GM18508 (cell line): Measurements from ENCODE around the gene SLC38A2.

Experiments
- ATAC-seq: cut with Tn5 transposase; IDR thresholded peaks from one replicate; pipeline ENCODE4 v1.9.1; 2021; ENCODE audit warnings: moderate number of reproducible peaks; ENCODE audit not compliant: insufficient read depth, unreplicated experiment

SLC38A2 gene

DNA sequence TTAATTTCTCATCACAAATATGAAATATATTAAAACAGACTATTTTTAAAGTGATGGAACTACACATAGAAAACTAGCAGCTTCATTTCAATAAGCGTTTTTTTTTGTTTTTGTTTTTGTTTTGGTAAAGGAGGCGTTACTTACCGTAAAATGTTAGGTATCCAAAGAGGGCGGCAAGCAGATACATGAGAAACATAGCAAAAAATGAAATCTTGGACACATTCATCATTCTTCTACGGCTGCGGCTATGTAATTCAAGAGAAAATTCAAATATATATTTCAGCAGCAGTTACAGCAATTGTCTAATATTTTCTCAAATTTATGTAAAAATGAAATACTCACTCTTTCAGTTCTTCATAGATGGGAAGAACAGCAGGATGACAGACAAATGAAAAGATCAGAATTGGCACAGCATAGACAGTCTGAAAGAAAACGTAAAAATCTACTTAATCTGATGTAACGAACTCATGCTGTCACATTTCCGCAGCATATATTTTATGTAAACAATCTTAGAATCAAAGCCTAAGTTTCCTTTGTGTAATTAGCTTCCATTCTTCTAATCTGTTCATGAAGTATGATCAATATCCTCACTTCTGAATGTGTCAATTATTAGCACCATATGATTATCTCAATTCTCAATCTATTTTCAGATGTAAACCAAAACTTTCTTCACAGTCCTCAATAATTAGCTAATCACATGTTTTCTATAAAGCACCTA lies 8.8 kb downstream of the SLC38A2 start:
- ATAC-seq, result no peak

DNA sequence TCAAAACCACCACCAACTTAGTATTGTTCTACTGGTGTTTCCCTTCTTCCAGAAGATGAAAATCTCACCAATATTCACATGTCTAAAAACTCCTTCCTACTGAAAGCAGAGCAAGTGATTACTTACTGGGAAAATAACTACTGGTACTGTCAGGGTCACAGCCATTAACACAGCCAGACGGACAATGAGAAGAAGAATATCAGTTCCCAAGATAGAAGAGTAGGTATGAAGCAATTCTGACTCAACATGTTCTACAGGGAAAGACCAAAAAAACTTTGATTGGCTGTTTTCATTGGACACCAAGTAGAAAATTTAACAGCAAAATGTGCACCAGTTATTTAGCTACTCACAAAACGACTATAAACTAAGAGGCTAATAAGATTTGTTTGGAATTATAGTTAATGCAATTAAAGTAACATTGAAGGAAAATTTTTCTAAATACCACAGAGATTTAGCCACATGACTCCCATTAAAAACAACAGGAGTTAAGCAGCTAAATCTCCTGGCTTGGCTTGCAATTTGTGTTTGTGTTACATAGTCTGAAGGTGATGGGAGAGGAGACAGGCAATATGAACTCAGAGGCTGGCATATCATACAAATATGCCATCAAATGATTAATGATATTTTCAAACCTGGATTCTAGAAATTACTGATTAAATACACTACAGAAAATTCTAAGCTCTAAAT lies 9.5 kb downstream of the SLC38A2 start:
- ATAC-seq, result no peak

DNA sequence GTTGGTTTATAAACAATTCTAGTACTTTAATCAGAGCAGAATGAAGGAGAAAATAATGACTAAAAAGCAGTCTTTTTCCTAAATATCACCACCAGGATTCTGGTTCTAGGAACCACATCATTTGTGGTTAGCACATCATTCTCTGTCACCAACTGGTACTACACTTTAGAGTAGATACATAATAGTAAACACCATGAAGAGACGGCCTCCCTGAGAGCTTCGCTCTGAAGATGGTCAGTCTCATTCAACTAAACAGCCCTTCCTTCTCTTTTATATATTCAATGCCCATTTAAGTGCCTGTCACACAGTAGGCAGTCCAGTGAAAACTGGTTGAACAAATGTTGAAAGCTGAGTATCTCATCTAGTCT lies 10.9 kb downstream of the SLC38A2 start:
- no peak for ATAC-seq

DNA sequence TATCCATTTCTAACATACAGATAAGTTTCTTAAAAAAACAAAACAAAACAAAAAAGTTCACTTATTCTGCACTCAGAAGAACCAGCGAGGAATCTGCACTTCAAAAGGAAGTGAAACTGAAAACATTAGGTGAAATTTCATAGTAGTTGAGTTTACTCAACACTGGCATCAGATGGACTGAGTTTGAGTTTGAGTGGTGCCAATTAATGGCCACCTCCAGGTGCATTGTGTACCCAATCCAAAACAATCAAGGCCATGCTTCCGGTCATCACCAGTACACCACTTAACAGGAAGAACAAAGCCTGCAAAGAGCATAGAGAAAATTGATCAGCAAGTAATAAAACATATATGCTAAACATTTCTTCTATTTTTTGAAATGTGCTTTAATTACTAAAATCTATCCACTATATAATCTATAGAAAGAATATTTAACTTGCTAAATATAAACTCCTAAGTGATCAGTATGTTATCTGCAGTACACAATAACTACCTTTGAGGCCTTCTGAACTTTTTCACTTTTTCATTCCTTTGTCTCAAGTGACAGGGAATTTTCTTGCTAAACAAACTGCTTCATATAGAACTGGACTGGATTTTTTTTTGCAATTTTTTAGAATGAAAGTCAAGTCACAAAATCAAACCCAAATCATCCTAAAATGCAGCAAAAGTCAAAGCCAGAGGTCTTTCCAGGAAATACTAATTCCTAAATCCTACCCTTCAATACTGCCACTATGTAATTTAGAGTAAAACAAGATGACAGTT lies 11.5 kb downstream of the SLC38A2 start:
- peak; percentile 49 for ATAC-seq

DNA sequence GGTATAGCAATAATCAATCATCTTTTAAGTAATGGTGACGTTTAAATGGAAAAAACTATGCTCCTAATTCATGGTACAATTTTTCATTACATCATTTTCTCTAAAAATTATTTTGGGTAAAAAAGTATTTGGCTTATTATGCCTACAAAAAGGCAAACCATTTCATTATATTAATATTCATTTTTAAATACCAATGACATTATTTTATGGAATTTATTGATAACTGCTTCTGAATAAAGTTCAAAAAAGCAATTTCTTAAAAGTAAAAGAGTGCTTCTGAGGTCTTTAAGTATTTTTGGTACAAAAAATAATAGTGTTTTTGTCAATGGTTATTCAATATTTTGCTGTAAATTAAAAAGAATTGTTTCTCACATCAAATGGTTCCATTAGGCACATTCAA lies 12.2 kb downstream of the SLC38A2 start:
- ATAC-seq, result no peak

DNA sequence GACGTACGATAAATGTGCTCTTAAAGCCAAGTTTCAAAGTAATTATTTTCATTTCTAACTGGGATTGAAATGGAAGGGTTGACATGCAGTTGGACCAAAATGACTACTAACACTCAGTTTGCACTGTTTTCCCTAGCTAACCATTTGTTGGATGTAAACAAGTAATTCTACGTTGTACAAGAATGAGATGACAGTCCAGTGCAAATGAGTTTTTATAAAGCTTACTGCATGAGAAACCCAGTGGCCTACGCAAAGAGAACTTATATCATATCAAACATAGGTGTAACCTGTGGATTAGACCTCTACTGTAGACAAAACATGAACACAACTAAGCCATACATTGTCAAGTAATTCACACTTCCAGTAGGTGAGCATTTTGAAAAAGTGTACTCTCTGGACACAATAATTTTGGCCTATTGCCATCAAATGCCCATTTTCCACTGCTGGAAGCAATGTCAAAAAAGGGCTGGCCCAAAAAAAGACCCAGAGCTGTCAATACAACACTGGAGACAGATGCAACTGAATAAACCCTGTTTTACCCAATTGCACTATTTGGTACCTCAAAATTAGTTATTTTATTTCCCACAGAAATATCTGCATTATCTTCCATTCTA lies 12.8 kb downstream of the SLC38A2 start:
- no peak for ATAC-seq

DNA sequence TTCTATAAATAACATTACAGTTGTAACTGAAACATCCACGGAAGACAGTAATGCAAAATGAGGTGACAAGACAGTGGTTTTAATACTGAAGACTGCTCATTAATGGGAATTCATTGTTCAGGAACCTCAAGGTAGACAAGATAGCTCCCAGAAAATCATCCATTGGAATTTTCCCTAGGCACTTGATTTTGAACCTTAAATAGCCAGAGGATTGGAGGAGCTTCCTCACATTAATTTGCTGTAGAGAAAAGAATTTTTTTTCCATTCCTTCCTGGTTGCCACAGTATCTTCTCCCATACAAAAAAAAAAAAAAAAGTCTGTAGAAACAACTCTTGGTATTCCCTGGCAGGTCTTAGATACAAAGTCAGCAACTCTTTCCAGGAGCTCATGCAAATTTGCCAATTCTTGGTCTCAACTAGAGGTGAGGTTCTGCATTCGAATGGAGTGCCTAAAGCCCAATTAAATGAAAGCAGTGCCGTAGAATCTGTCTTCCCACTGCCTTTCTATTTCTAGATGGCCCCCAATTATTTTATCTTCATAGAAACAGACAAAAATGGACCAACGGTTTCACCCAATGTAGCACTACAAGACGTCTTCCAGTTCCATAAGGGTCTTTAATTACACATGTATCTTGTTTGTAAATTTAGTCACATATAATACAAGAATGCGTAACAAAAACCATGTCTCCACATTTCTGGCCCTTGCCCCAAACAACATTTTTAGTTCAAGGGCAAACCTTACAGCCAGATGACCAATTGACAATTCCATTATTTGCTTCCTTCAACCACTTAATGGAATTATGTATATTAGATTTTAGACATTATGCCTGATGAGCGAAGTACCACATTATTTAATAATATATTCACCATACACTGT lies 13.5 kb downstream of the SLC38A2 start:
- no peak for ATAC-seq

DNA sequence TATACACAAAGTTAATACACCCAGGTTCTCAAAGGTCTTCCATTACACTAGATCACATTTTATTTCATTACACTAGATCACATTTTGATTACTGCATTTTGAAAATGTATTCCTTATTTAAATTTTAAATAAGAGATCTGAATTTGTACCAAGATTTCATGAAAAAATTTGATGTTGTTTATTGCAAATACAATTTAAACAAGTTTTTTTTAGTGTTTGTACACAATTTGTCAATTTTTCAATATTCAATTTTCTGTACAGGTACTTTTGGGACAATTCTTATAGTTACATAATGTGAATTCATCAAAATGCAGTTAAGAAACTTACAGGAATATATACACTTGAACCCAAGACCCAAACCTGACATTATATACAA lies 14.3 kb downstream of the SLC38A2 start:
- ATAC-seq, result no peak

DNA sequence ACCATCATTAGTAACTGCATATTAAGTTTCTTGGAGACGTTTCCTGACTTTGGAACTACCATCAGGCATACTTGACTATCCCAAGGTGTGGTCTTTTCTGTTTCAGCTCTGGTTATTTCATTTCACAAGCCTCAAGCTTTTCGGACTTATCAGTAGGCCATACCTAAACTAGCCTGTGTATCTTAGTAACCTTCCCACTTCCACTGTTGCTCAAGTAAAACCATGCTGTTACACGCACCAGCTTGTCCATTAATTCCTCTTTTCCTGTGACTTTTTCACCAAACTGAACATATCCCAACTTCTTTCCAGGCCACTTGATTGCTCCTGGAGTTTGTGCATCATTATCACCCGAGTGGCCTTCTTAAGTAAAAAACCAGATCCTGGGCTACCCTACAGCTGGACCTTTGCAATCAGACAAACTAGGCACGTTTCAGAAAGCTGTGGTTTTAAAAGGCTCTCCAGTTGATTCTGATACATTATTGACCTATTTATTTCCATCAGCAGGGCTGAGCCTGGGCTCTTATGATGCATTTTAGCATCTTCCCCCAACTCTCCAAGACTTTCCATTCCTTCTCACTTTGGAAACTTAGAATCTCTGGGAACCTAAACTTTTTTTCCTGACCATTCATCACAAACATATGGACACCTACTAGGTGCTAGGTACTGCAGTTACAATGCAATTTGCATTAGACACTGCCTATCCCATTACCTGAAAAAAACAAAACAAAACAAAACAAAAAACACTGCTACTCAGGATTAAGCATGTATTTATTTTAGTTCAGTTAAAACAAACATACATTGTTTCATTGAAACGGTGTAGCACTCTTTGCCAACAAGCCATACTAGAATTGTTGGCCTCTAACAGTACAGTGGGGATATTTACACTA lies 14.9 kb downstream of the SLC38A2 start:
- ATAC-seq, result no peak

DNA sequence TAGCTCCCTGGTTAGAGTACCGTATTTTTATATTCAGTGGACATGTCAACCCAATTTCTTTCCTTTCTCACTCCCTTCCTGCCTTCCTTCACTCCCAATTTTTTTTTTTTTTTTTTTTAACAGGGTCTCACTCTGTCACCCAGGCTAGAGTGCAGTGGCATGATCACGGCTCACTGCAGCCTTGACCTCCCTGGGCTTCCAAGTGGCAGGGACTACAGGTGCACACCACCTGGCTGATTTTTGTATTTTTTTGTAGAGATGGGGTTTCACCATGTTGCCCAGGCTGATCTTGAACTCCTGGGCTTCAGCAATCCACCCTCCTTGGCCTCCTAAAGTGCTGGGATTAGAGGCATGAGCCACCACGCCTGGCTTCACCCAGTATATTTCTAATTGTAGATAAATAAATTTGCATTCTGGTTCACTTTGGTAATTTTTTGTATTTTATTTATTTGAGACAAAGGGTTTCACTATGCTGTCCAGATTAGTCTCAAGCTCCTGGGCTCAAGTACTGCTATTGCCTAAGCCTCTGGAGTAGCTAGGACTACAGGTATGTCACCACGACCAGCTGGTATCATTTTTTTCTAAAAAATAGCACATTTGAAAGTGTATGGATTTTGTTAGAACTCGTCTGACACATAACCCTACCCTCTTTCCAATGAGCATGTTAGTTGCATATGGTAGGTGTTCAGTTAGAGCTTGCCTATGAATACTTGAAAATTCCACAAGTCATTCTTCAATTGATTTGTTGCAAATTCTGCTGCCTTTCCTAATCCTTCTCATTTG lies 15.7 kb downstream of the SLC38A2 start:
- ATAC-seq, result no peak

DNA sequence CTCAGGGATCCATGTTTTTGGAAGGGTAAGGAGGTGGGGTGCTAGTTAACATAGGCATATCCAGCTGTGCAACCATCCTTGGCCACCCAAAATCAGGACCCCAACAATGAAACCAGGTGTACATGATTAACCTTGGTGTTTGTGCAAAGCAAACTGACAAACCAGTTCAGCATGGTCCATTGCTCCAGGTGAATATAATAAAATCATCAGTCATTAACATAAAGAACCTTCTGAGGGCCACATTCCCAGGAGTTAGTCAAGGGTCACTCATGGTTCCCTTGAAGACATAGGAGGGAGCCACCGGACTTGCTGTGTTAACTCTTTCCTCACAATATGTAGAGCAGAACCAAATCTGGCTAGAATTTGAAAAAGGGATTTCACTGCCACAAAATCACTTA lies 17.8 kb downstream of the SLC38A2 start:
- no peak for ATAC-seq

DNA sequence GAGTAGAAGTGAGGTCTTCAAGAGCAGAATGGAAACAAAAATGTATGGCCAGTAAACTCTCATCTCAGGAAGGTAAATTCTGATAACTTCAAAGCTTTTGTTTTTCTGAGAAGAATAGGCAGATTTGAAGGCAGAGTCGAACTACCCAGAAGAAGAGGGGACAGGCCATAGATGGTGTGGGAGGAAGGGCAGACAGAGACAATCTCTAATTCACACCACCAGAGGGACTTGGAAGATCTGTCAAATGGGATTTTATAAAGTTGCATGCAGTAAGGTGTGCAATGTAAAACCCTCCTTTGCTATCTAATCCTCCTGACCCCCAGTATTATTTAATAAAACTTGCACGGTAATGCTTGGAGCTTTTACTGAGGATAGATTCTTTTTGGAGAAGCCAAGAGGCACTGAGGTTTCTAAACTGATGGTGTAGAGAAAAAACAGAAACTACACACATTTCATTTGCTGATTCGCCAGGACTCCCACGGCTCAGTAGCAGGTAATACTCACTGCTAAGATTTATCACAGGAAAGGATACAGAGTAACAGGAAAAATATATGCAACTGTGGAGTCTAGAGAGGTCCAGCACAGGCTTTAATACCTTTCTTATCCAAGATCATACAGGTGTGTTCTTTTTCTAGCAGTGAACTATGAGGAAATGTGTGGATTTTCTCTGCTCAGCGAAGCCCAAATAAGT lies 18.3 kb downstream of the SLC38A2 start:
- ATAC-seq, result no peak

DNA sequence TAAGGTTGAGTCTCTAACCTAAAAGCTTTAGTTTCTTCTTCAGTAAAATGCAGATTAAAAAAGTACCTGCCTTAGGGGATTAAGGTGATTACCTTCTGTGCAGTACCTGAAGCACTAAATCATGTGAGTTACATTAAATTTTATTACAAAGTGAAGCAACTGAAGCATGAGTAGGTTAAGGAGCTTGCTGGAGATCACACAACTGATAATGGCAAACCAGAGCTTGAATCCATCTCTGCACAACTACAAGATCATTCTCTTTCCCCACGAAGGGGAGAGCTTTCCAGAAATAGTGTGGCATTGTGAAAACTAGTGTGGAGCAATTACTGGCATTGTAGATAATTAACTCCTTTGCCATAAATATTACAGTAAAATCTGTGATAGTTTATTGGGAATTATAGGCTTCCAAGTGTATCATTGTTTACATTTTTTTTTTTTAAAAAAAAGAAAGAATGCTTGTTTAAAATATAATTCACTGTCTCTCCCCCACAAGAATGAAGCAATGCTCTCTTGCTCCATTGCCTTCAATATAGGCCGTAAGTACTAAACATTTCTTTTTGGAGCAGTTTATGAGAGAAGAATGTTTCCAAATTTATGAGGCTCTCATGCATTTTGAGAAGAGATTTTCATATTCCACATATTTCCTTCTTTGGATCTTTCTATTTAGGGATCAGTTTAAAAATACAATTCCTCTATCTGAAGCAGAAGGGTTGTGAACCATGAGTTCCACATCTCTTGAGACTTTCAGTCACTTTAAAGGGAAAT lies 20.5 kb downstream of the SLC38A2 start:
- ATAC-seq, result no peak

DNA sequence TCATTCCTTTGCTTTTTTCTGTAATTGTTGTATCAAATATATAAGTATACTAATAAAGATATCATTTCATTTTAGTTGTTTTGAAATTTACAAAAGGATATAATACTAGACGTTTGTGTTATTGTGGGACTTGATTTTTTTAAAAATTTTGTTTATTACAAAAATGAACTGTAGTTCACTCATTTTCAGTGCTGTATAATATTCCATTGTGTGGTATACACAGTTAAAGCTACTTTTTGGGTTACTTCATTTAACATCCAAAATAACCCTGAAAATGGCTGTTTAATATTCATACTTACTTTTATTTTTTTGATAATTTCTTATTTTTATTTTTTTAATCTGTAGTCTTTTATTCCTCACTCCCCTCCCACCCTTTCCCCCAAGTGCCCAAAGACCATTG lies 21.4 kb downstream of the SLC38A2 start:
- no peak for ATAC-seq

DNA sequence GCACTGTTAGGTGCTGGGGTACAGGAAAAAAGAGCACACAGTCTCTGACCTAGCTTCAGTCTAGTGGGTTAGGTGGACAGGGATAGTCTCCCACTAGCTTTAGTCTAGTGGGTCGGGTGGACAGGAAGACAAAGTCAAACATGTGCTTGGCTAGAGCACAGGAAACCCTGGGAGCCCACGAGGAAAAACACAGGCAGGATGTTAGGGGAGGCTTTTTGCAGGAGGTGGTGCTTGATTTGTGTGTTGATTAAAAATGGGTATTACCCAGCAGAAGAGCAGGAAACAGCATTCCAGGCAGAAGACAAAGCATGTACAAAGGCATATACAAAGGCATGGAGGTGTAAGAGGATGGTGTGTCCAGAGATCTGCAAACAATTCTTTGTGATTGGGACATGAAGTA lies 23.3 kb downstream of the SLC38A2 start:
- no peak for ATAC-seq

DNA sequence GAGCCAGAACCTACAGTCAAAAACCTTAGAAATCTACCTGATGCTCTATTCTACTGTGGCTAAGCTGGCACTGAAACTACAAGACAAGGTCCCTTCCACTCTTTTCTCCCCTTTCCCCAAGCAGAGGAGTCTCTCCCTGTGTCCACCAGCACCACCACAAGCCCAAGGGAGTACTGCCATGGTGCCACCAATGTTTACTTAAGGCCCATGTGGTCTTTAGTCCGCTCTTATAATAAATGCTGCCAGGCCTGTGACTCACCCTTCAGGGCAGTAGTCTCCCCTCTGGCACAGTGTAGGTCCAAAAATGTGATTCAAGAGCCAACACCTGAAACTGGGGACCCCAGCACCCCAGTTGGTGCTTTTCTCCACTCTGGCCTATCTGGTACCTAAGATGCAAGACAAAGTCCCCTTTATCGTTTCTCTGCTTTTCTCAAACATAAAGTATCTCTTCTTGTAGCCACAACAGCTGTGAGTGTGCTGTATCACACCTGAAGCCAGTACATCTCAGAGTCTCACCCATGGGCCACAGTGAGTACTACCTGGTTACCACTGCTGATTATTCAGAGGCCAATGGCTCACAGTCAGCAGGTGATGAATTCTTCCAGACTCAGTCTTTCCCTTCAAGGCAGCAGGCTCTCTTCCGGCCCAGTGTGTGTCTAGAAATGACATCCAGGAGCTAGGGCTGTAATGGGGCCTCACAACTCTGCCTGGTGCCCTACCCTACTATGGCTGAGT lies 29.3 kb downstream of the SLC38A2 start:
- ATAC-seq, result no peak
